Dedifferentiated amniotic fluid mesenchymal stem cell (primary cell): ENCODE data around the gene FAAH.
A peak's percentile ranks its signal among the peaks of the same experiment; 100 is the strongest.

Experiments used
- DNase-seq: peaks from one replicate; pipeline ENCODE4 v3.0.0-alpha.2; 2016; ENCODE audit errors: extremely low spot score

The FAAH gene

DNA sequence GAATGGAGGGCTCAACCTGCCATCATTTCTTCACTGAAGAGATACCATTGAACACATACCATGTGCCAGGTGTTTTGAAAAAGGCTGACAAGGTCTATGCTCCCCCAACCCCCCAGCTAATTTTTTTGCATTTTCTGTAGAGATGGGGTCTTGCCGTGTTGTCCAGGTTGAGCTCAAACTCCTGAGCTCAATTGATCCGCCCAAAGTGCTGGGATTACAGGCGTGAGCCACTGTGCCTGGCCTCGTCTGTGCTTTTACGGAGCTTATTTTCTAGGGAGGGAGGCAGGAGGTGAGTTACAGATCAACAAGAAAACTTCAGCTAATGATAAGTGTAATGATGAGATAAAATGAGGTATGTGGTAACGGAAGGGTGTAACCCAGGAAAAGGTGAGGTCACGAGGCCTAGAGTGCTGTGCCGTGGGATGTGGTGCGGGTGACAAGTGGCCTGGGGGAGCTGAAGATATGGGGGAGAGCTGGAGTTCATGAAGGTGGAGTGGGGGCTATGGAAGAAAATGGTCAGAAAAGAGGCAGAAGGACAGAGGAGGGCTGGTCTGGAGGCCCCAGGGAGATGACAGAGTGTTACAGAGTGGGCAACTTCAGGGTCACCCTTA lies 28.2 kb downstream of the FAAH start:
- DNase-seq = no peak

- DNase-seq = no peak
Measured at GRCh38 chr1:46423574-46424240, 29.6 kb downstream of the FAAH start.

DNA sequence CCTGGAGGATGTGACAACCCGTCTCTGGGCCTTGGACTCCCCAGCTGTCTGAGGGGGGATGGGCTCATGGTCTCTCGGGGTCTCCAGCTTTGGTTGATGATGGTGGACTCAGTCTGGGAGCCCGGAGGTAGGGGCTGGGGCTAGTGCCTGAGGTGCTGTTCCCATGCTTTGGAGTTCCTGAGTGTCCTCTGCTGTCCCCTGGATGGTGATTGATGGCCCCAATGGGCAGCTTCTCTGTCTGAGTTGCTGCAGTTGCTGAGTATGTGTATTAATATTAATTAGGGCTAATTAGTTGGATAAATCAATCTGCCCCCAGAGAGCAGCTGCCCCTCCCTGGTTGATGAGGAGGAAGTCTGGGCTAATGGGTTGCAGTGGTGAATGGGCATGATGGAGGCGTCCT lies 30.6 kb downstream of the FAAH start:
- DNase-seq = no peak

- DNase-seq = no peak
Measured at GRCh38 chr1:46425726-46426125, 31.6 kb downstream of the FAAH start.

- no peak for DNase-seq
Measured at GRCh38 chr1:46427541-46427940, 33.4 kb downstream of the FAAH start.

- DNase-seq = no peak
Measured at GRCh38 chr1:46429436-46429835, 35.3 kb downstream of the FAAH start.

- no peak for DNase-seq
Measured at GRCh38 chr1:46431695-46432094, 37.6 kb downstream of the FAAH start.

DNA sequence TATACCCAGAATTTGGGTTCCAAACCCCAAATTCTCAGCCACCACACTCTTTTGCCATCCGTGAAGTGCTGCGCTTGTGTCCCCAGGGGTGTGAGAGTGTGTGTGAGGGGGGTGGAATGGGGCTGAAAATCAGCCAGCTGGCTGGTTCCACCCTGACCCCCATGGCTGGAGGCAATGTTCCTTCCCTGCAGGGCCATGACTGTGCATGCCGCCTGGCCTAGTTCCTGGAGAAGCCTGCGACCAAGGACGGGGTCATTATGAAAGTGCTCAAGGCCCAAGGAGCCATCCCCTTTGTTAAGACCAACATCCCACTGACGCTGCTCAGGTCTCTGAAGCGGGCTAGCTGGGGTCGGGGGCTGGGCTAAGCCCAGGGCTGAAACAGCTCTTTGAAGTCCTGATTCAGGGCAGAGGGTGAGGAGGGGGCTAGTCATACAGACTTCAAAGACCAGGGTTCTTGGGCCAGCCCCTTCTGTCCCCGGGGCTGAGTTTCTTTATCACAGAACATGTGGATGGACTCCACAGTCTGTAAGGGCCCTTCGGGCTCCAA lies 38.7 kb downstream of the FAAH start:
- DNase-seq = no peak

GRCh38 chr1:46434358-46434757 lies 40.2 kb downstream of the FAAH start:
- DNase-seq = no peak

DNA sequence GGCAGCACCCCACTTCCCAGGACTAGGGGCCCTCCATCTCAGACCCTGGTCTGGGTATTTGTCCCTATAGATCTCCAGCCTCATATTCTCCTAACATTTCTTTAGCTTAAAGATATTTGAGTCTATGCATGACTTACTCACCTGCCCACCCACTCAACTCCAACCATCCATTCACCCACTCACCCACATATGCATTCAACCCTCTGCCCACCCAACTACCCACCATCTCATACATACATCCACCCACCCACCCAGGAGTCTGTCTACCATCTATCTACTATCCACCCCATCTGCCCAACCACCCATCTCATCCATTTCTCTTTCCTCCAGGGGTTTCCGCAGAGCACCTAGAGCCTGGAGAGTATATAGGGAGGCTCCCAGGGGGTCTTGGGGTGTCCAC lies 42.7 kb downstream of the FAAH start:
- DNase-seq = no peak

GRCh38 chr1:46437723-46438122 lies 43.6 kb downstream of the FAAH start:
- DNase-seq = no peak

DNA sequence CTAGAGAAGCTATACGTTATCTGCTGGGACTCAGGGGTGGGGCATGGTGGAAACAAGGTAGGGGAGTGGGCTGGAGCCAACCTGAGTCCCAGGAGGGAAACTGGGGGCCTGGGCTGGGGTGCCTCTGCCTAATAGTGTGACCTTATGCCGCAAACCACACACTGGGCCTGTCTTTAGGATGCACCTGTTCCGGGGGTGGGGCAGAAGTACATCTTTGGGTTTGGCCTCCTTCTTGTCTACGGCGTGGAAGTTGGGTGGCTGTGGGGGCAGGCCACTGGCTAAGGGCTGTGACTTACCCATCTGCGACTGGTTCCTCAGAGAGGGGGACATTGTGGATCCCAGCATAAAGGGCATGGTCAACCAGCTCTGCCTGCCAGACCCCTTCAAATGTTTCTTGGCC lies 44.2 kb downstream of the FAAH start:
- DNase-seq = no peak

DNA sequence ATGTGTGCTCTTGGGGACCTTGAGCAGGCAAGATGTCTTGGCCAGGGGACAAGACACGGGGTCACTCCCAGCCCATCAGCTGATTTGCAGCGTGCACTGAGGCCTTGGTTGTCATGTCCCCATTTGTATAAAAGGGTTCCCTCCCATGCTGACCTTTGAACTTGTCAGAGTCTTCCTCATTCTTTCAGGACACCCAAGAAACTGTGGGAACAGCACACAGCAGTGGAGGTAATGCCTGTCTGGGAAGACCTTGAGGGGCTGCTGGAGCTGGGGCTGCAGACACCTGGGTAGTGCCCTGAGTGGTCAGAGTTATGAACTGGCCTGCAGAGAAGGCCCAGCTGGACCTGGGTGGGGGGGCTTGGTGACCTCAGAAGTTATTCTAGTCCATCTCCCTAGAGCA lies 46.4 kb downstream of the FAAH start:
- no peak for DNase-seq

DNA sequence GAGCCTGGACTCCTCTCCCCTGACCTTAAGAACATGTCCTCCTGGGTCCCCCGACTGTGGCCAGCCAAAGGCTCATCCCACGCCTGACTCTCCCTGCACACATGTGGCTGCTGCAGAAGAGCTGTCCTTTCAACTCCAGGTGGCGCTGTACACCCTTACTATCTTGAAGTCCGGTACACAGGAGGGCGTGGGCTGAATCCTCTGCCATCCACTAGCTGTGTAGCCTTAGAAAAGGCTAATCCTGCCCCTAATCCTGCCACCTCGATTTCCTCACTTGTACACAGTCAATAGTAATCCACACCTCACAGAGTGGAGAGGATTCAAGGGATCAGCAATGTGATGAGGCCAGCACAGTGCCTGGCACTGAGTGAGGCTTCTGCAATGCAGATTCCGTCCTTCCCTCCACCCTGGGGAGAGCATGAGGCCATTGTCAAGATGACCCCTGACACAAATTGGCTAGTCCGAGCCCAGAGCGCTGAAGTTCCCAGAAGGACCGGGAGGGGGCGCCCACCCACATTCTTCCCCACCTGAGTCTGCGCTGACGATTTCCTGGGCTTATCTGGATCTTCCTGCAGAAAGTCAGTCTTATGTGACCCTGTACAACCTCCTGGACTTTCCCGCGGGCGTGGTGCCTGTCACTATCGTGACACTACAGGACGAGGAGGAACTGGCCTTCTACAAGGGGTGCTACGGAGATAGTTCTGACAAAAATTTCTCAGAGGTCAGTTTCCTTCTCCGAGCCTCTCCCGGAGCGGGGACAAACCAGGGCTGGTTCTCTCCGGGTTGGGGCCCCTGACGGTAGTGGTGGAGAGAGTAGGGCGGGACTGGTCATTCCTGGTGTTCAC lies 48.4 kb downstream of the FAAH start:
- DNase-seq = peak; percentile 65

GRCh38 chr1:46444466-46444865 lies 50.3 kb downstream of the FAAH start:
- DNase-seq = no peak

- DNase-seq = no peak
Measured at GRCh38 chr1:46445773-46446256, 51.7 kb downstream of the FAAH start.

DNA sequence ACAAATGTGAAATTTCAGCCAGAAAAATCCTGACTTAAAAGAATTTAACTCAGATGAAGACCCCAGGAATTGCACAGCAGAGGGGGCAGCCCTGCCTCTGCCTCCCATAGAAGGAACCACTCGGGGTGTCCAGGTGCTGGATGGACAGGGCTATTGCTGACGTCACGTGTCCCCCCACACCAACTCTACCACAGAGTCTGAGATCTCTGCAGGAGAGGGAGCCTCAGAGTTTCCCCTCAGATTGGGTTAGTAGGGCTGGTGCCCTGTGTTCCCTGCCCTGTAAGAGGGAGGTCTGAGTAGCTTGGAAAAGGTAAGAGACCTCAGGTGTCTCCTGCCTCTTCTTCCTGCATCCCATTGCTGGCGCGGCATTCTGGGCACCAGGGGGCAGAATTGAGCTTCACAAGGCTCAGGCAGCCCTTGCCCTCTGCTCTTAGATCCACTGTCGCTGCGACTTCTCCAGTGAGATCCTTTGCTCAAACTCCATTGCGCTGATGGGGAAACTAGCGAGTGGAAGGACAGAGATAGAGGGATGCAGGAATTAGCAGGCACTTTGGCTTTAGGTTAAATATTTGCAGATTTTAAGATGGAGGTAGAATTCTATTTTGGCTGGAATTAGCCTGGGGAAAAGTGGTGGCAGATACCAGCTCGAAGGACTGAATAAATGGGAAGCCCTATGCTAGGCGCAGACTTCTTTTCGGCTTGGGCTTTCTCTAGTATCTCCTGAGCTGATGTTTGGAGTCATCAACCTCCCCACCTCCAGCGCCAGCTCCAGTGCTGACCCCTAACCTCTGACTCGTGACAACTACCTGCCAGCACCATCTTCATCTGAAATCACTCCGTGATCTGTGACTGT lies 52.8 kb downstream of the FAAH start:
- peak; percentile 54 for DNase-seq

DNA sequence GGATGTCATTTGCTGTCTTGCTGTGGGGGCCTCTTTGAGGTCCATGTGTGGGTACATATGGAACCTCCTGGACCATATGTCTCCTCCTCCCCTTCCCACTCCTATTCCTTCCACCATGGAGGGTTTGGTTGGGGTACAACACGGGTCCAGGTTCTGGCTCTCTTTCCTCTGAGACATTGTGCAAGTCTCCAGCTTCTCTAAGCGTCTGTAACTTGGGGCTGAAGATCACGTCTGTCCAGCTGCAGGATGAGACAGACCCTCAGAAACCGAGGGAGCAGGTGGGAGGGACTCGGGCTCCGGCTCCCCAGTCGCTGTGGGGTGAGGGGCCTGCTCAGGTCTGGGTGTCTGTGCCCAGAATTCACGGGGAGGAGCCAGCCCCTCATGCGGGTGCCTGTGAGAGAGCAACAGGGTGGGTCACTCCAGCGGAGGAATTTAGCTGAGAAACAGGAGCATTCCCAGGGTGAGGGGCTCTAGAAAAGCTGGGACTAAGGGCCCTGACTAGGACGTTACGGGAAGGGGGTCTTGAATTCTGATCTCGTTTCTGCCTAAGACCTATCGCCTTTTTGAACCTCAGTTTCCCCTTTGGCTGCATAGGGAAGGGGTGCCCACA lies 53.5 kb downstream of the FAAH start:
- no peak for DNase-seq

- DNase-seq = no peak
Measured at GRCh38 chr1:46448109-46448911, 54.2 kb downstream of the FAAH start.
